SK-N-SH (cell line): ENCODE measurements around the gene PRKG1.

ENCODE experiments used
- CTCF ChIP-seq: fragments of 200-600 bp; sonication (generic); IDR thresholded peaks from 2 replicates; pipeline ENCODE4 v1.6.1; 2017; ENCODE audit warnings: antibody characterized with exemption, mild to moderate bottlenecking, moderate library complexity
- JUND ChIP-seq: IDR thresholded peaks from 2 replicates; pipeline ENCODE4 v1.4.0; 2012
- NRF1 ChIP-seq: IDR thresholded peaks from 2 replicates; pipeline ENCODE4 v1.6.1; 2012; ENCODE audit warnings: low read depth, mild to moderate bottlenecking, low read length

- TF ChIP-seq CTCF (no peak), NRF1 (no peak), JUND (no peak)
Measured at GRCh38 chr10:52136921-52137320, 1062.6 kb downstream of the PRKG1 start.
